PFSK-1 (cell line): ENCODE data around the gene MYLK3.

Source experiments
- FOXP2 ChIP-seq: optimal IDR thresholded peaks from 2 replicates; pipeline ENCODE3; 2011; ENCODE audit warnings: borderline replicate concordance, control low read depth, inconsistent platforms; ENCODE audit not compliant: insufficient read depth; ENCODE audit errors: extremely low read length, extremely low read depth
- POLR2AphosphoS5 ChIP-seq: IDR thresholded peaks from 2 replicates; pipeline ENCODE4 v1.6.1; 2012; ENCODE audit warnings: low read depth, mild to moderate bottlenecking, control low read depth, low read length, moderate library complexity
- SIN3A ChIP-seq: IDR thresholded peaks from 2 replicates; pipeline ENCODE4 v1.6.1; 2012; ENCODE audit warnings: mild to moderate bottlenecking, low read length, moderate library complexity, borderline replicate concordance; ENCODE audit not compliant: insufficient read depth
- TAF1 ChIP-seq: IDR thresholded peaks from 2 replicates; pipeline ENCODE4 v1.6.1; 2012; ENCODE audit warnings: low read length, control low read depth, borderline replicate concordance; ENCODE audit not compliant: insufficient read depth
- TF ChIP-seq, protein P1 (sequence below), 2 experiments: IDR thresholded peaks; 2 replicates each; pipeline versions ENCODE4 v1.6.1 to v1.8.0; 2011 to 2012; ENCODE audit warnings: low read depth in 2 of 2, low read length in 2 of 2, control low read depth in 1 of 2, inconsistent platforms in 1 of 2, mild to moderate bottlenecking in 1 of 2, moderate library complexity in 1 of 2; ENCODE audit not compliant: insufficient read depth in 1 of 2

The MYLK3 gene

DNA sequence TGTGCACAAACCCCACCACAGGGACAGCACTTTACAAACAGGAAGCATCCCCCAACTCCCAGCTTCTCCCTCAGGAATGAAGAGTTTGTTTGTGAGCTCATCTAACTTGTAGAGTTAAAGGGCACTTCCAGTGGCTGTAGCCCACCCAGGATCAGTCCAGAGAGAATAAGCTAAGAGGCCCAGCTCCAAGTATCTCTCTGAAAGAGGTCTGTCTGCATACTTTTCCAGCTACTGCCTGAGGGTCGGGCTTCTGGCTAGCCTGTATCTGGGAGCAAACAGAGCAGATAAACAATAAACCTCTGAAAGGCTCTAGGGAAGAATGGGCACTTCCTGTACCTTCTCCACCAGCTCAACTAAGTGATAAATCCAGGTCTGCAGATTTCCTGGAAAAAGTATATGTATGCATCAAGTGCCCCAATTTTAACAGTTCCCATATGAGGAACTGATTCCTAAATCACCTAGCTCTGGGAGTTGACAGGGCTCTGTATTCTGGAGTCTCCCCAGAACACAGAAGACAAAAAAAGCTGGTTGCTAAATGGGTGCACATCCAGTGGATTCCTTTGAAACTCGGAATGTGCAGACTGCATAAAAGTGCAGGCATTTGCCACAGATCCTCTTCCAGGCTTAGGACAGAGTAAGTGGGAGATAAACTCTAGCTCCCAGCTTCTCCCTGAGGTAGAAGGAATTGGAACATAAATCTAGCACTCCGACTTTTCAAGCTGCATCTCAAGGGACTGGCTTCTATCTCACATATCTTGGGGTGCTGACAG, 37.1 kb upstream of the MYLK3 start:
- no peak for TF ChIP-seq POLR2AphosphoS5
- no peak for TF ChIP-seq FOXP2
- TF ChIP-seq TAF1: no peak
- no peak for TF ChIP-seq SIN3A
- TF ChIP-seq, protein P1, sequence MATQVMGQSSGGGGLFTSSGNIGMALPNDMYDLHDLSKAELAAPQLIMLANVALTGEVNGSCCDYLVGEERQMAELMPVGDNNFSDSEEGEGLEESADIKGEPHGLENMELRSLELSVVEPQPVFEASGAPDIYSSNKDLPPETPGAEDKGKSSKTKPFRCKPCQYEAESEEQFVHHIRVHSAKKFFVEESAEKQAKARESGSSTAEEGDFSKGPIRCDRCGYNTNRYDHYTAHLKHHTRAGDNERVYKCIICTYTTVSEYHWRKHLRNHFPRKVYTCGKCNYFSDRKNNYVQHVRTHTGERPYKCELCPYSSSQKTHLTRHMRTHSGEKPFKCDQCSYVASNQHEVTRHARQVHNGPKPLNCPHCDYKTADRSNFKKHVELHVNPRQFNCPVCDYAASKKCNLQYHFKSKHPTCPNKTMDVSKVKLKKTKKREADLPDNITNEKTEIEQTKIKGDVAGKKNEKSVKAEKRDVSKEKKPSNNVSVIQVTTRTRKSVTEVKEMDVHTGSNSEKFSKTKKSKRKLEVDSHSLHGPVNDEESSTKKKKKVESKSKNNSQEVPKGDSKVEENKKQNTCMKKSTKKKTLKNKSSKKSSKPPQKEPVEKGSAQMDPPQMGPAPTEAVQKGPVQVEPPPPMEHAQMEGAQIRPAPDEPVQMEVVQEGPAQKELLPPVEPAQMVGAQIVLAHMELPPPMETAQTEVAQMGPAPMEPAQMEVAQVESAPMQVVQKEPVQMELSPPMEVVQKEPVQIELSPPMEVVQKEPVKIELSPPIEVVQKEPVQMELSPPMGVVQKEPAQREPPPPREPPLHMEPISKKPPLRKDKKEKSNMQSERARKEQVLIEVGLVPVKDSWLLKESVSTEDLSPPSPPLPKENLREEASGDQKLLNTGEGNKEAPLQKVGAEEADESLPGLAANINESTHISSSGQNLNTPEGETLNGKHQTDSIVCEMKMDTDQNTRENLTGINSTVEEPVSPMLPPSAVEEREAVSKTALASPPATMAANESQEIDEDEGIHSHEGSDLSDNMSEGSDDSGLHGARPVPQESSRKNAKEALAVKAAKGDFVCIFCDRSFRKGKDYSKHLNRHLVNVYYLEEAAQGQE (IDR thresholded peaks at IDR 0.05; ENCODE audit: insufficient read depth in 1 of 2, low read depth in 2 of 2, low read length in 2 of 2): no peak

DNA sequence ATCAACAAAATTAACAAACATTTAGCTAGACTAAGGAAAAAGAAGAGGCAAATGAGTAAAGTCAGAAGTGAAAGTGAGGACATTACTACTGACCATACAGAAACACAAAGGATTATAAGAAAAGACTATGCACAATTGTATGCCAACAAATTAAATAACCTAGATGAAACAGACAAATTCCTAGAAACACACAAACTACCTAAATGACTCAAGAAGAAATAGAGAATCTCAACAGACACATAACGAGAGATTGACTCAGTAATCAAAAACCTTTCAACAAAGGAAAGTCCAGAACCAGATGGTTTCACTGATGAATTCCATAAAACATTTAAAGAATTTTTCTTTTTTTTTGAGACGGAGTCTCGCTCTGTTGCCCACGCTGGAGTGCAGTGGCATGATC, 35.7 kb upstream of the MYLK3 start:
- TF ChIP-seq POLR2AphosphoS5 (no peak), TAF1 (no peak), FOXP2 (no peak), SIN3A (no peak)
- TF ChIP-seq, protein P1 (IDR thresholded peaks at IDR 0.05; ENCODE audit: insufficient read depth in 1 of 2, low read depth in 2 of 2, low read length in 2 of 2): no peak

- TF ChIP-seq POLR2AphosphoS5 (no peak), FOXP2 (no peak), SIN3A (no peak), TAF1 (no peak)
- TF ChIP-seq, protein P1 (IDR thresholded peaks at IDR 0.05; ENCODE audit: insufficient read depth in 1 of 2, low read depth in 2 of 2, low read length in 2 of 2): no peak
Measured at GRCh38 chr16:46782320-46782719, 34.2 kb upstream of the MYLK3 start.

GRCh38 chr16:46777804-46778203, 29.7 kb upstream of the MYLK3 start:
- TF ChIP-seq POLR2AphosphoS5: no peak
- no peak for TF ChIP-seq TAF1
- TF ChIP-seq FOXP2: no peak
- TF ChIP-seq SIN3A: no peak
- TF ChIP-seq, protein P1 (IDR thresholded peaks at IDR 0.05; ENCODE audit: insufficient read depth in 1 of 2, low read depth in 2 of 2, low read length in 2 of 2): no peak

GRCh38 chr16:46775214-46775613, 27.1 kb upstream of the MYLK3 start:
- no peak for TF ChIP-seq FOXP2
